BE2C (cell line): ENCODE measurements around the gene ALG9.

Experiments
- DNase-seq: peaks from one replicate; pipeline ENCODE4 v3.0.0-alpha.2; 2020
- H3K27me3 ChIP-seq: fragments of 250-450 bp; sonication (Bioruptor Pico); 2 replicates; pipeline ENCODE4 v1.5.1; 2020; ENCODE audit warnings: mild to moderate bottlenecking
- H3K36me3 ChIP-seq: fragments of 250-450 bp; sonication (Bioruptor Pico); 2 replicates; pipeline ENCODE4 v1.5.1; 2020; ENCODE audit warnings: mild to moderate bottlenecking
- H3K4me1 ChIP-seq: fragments of 250-450 bp; sonication (Bioruptor Pico); 2 replicates; pipeline ENCODE4 v1.5.1; 2020
- H3K4me3 ChIP-seq: 2 replicates; pipeline ENCODE4 v1.5.1; 2011; ENCODE audit warnings: low read depth, low read length
- H3K9me3 ChIP-seq: fragments of 250-450 bp; sonication (Bioruptor Pico); 2 replicates; pipeline ENCODE4 v1.5.1; 2020
- CTCF ChIP-seq: IDR thresholded peaks from 2 replicates; pipeline ENCODE4 v1.5.1; 2012; ENCODE audit warnings: mild to moderate bottlenecking, low read depth, low read length

Gene ALG9

GRCh38 chr11:111836162-111836561, 35.2 kb downstream of the ALG9 start:
- Histone ChIP-seq H3K4me1 (peaks cover 6% of the 10 kb centered on the region), H3K36me3 (peaks cover 2% of the 10 kb centered on the region; the same call in 1 of the 2 replicates), H3K4me3 (no peak overlapping the region), H3K9me3 (no peaks in the 10 kb centered on the region), H3K27me3 (no peaks in the 10 kb centered on the region)
- DNase-seq, result no peak
- no peak for TF ChIP-seq CTCF

DNA sequence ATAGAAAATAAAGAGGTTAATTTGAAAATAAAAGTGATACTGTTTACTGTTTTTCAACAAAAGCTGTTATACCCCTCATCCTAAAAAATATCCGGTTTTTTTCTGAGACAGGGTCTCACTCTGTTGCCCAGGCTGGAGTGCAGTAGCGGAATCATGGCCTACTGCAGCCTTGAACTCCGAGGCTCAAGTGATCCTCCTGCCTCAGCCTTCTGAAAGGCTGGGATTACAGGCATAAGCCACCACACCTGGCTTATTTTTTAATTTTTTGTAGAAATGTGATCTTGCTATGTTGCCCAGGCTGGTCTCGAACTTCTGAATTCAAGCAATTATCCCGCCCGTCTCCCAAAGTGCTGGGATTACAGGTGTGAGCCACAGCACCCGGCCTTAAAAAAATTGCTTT, 35.7 kb downstream of the ALG9 start:
- H3K36me3 ChIP-seq, result peaks cover 2% of the 10 kb centered on the region; the same call in 1 of the 2 replicates
- TF ChIP-seq CTCF, result no peak

DNA sequence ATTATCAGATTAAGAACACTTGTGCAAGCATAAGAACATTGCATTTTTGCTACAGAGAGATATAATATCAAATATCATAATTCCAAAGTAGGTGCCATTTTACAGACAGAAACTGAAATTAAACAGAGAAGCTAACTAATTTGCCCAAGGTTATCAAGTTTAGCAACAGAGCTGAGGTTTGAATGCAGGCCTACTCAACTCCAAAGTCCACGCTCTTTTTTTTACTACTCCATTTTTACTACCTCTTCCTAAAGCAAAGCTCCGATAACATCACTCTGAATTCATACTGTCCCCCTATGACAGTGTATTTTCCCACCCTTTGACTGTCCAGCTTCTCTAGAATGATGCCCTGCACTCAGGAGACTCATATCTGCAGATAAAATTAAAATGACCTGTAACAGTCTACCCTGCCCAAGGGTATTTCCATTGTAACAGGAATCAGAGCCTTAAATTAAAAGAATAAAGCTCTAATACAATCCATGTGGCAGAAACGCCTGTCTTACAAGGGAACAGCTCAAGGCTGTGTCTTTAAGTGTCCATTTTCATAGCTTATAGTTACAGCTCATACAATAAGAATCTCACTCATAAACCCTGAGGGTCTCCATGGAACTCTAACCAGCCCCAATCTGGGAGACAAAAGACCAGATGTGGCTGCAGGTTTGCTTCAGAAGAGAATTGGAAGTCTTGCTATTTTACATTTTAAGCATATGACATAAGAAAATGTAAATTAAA, 36.8 kb downstream of the ALG9 start:
- no peak for TF ChIP-seq CTCF
- Histone ChIP-seq H3K9me3 (no peaks in the 10 kb centered on the region), H3K4me3 (no peak overlapping the region), H3K36me3 (peaks cover 2% of the 10 kb centered on the region; the same call in 1 of the 2 replicates), H3K4me1 (peaks cover 6% of the 10 kb centered on the region), H3K27me3 (no peaks in the 10 kb centered on the region)
- DNase-seq, result no peak

More for the DNA sequence above, 35.7 kb downstream of the ALG9 start:
- peaks cover 6% of the 10 kb centered on the region for H3K4me1 ChIP-seq
- H3K9me3 ChIP-seq, result no peaks in the 10 kb centered on the region
- no peak overlapping the region for H3K4me3 ChIP-seq
- DNase-seq, result no peak
- no peaks in the 10 kb centered on the region for H3K27me3 ChIP-seq

GRCh38 chr11:111833524-111833923, 37.9 kb downstream of the ALG9 start:
- Histone ChIP-seq H3K36me3 (peaks cover 2% of the 10 kb centered on the region; the same call in 1 of the 2 replicates), H3K4me1 (peaks cover 6% of the 10 kb centered on the region), H3K9me3 (no peaks in the 10 kb centered on the region), H3K4me3 (no peak overlapping the region), H3K27me3 (no peaks in the 10 kb centered on the region)
- DNase-seq, result peak; percentile 14
- peak; percentile 56 for TF ChIP-seq CTCF

GRCh38 chr11:111829185-111829968, 42.0 kb downstream of the ALG9 start:
- H3K9me3 ChIP-seq, result no peaks in the 10 kb centered on the region
- H3K4me1 ChIP-seq, result peaks cover 6% of the 10 kb centered on the region
- no peak overlapping the region for H3K4me3 ChIP-seq
- TF ChIP-seq CTCF, result no peak
- DNase-seq, result no peak
- no peaks in the 10 kb centered on the region for H3K36me3 ChIP-seq
- no peaks in the 10 kb centered on the region for H3K27me3 ChIP-seq
